HCT116 (cell line): Measurements from ENCODE around the gene PAK1. TPM values are rescaled to one million over a fixed set of nuclear protein-coding genes. Genes with fewer than 3 reads are reported as not detected.

Experiments
- ATAC-seq: fragments of 200-7000 bp; cut with Tn5 transposase; 2 replicates; pipeline ENCODE4 v1.9.1; 2020; ENCODE audit warnings: mild to moderate bottlenecking, moderate library complexity
- BruUV-seq: library from RNA; stranded (reverse); fragments of 400-500 nt; replicated peaks from 2 replicates; lab custom pipeline; 2021; lab: Mats Ljungman, UMichigan
- CTCF ChIA-PET: fragments of 300-600 bp; sonication (Branson Sonifier 250); formaldehyde crosslinking; loops from one replicate; lab custom pipeline; 2021; ENCODE audit warnings: antibody characterized with exemption; lab: Charles Lee
- POLR2A ChIA-PET: fragments of 300-600, 350-600 bp; sonication (Branson Sonifier 250); formaldehyde crosslinking; loops from one replicate; lab custom pipeline; 2021; ENCODE audit warnings: antibody characterized with exemption; lab: Charles Lee
- RAD21 ChIA-PET, 2 experiments: fragments of 300-600 bp; sonication (Branson Sonifier 250); formaldehyde crosslinking; loops; one replicate each; lab custom pipeline; 2023; ENCODE audit warnings: low total read pairs in 2 of 2; ENCODE audit not compliant: uncharacterized antibody in 2 of 2, unreplicated experiment in 2 of 2, low non-redundant PET in 1 of 2; lab: Charles Lee
- DNase-seq: peaks from one replicate; pipeline ENCODE4 v3.0.0-alpha.2; 2010; ENCODE audit warnings: low read depth, low spot score
- H2AFZ ChIP-seq: fragments of 200-600 bp; shearing (Covaris generic), sonication (generic); 2 replicates; pipeline ENCODE4 v1.6.1; 2017; ENCODE audit warnings: low read depth, mixed run types, mixed read lengths, antibody characterized with exemption, low read length; ENCODE audit not compliant: poor library complexity, severe bottlenecking
- H3K27ac ChIP-seq: 2 replicates; pipeline ENCODE4 v1.5.1; 2012; ENCODE audit warnings: low read depth, low read length
- H3K27me3 ChIP-seq: fragments of 200-600 bp; sonication (generic); 2 replicates; pipeline ENCODE4 v1.6.1; 2016; ENCODE audit warnings: mixed run types, low read length, mixed read lengths; ENCODE audit not compliant: insufficient read depth
- H3K36me3 ChIP-seq, 2 experiments: fragments of 200-500 bp in 1 of 2; fragments of 200-600 bp in 1 of 2; sonication (Bioruptor generic) in 1 of 2; sonication (generic) in 1 of 2; 2 replicates each; pipeline versions ENCODE4 v1.5.1 to v1.6.1; 2014 to 2016; ENCODE audit warnings: low read length in 2 of 2, inconsistent platforms in 1 of 2, mixed read lengths in 1 of 2, mixed run types in 1 of 2; ENCODE audit not compliant: insufficient read depth in 2 of 2, control insufficient read depth in 1 of 2
- H3K4me1 ChIP-seq, 2 experiments: fragments of 200-600 bp in 1 of 2; sonication (generic) in 1 of 2; 2 replicates each; pipeline versions ENCODE4 v1.5.1 to v1.6.1; 2012 to 2017; ENCODE audit warnings: low read length in 2 of 2, inconsistent platforms in 1 of 2, mild to moderate bottlenecking in 1 of 2, mixed read lengths in 1 of 2, mixed run types in 1 of 2, moderate library complexity in 1 of 2; ENCODE audit not compliant: insufficient read depth in 2 of 2, control insufficient read depth in 1 of 2
- H3K4me2 ChIP-seq: fragments of 200-600 bp; sonication (generic); 2 replicates; pipeline ENCODE4 v1.6.1; 2017; ENCODE audit warnings: mixed run types, low read length, mixed read lengths
- H3K4me3 ChIP-seq, 2 experiments: fragments of 200-600 bp in 1 of 2; sonication (generic) in 1 of 2; replicated peaks in 1 of 2; 2 replicates each; pipeline ENCODE4 v1.5.1; 2011 to 2016; ENCODE audit warnings: low read length in 2 of 2, control low read depth in 1 of 2, low read depth in 1 of 2, mild to moderate bottlenecking in 1 of 2, mixed read lengths in 1 of 2, mixed run types in 1 of 2
- H3K79me2 ChIP-seq: fragments of 200-600 bp; sonication (generic); 2 replicates; pipeline ENCODE4 v1.6.1; 2017; ENCODE audit warnings: mild to moderate bottlenecking, mixed run types, low read length, moderate library complexity, mixed read lengths; ENCODE audit not compliant: insufficient read depth
- H3K9ac ChIP-seq: fragments of 200-600 bp; sonication (generic); 2 replicates; pipeline ENCODE4 v1.6.1; 2016; ENCODE audit warnings: low read length, mixed read lengths
- H3K9me2 ChIP-seq: fragments of 200-600 bp; sonication (generic), shearing (Covaris generic); 2 replicates; pipeline ENCODE4 v1.6.1; 2017; ENCODE audit warnings: mixed run types, mild to moderate bottlenecking, moderate library complexity; ENCODE audit not compliant: insufficient read depth
- H3K9me3 ChIP-seq, 2 experiments: fragments of 200-500 bp in 1 of 2; fragments of 200-600 bp in 1 of 2; sonication (Bioruptor generic) in 1 of 2; sonication (generic) in 1 of 2; 2 replicates each; pipeline ENCODE4 v1.6.1; 2014 to 2017; ENCODE audit warnings: low read length in 2 of 2, mixed read lengths in 2 of 2, inconsistent platforms in 1 of 2, low read depth in 1 of 2, mild to moderate bottlenecking in 1 of 2, mixed run types in 1 of 2, moderate library complexity in 1 of 2; ENCODE audit not compliant: control insufficient read depth in 1 of 2, insufficient read depth in 1 of 2
- H4K20me1 ChIP-seq: fragments of 200-600 bp; sonication (generic), shearing (Covaris generic); 2 replicates; pipeline ENCODE4 v1.6.1; 2017; ENCODE audit warnings: mixed run types, mild to moderate bottlenecking, moderate library complexity; ENCODE audit not compliant: insufficient read depth
- ATF3 ChIP-seq: IDR thresholded peaks from 2 replicates; pipeline ENCODE4 v1.6.1; 2012
- CBX3 ChIP-seq: IDR thresholded peaks from 2 replicates; pipeline ENCODE4 v1.6.1; 2012; ENCODE audit warnings: low read depth
- CEBPB ChIP-seq: IDR thresholded peaks from 2 replicates; pipeline ENCODE4 v1.6.1; 2012; ENCODE audit warnings: low read depth
- ELF1 ChIP-seq: IDR thresholded peaks from 2 replicates; pipeline ENCODE4 v1.6.1; 2012; ENCODE audit warnings: low read depth, borderline replicate concordance
- EZH2 ChIP-seq: fragments of 200-600 bp; sonication (generic); IDR thresholded peaks from 2 replicates; pipeline ENCODE4 v1.6.1; 2017; ENCODE audit warnings: antibody characterized with exemption, mixed run types
- EZH2phosphoT487 ChIP-seq: fragments of 200-600 bp; IDR thresholded peaks from 2 replicates; pipeline ENCODE4 v1.6.1; 2018; ENCODE audit warnings: antibody characterized with exemption, borderline replicate concordance
- FOSL1 ChIP-seq: IDR thresholded peaks from 2 replicates; pipeline ENCODE4 v1.6.1; 2012; ENCODE audit warnings: low read depth
- JUND ChIP-seq: IDR thresholded peaks from 2 replicates; pipeline ENCODE4 v1.6.1; 2012
- POLR2A ChIP-seq: IDR thresholded peaks from 2 replicates; pipeline ENCODE4 v1.7.0; 2011; ENCODE audit warnings: borderline replicate concordance; ENCODE audit not compliant: insufficient read depth, insufficient read length; ENCODE audit errors: extremely low read depth
- POLR2AphosphoS5 ChIP-seq: IDR thresholded peaks from 2 replicates; pipeline ENCODE4 v1.6.1; 2011; ENCODE audit warnings: mild to moderate bottlenecking, low read depth, low read length, moderate library complexity
- RAD21 ChIP-seq: IDR thresholded peaks from 2 replicates; pipeline ENCODE4 v1.6.1; 2012; ENCODE audit warnings: low read depth, mild to moderate bottlenecking
- SIN3A ChIP-seq: IDR thresholded peaks from 2 replicates; pipeline ENCODE4 v1.6.1; 2012; ENCODE audit warnings: low read depth
- SP1 ChIP-seq: IDR thresholded peaks from 2 replicates; pipeline ENCODE4 v1.6.1; 2012; ENCODE audit warnings: low read depth
- TCF7L2 ChIP-seq: IDR thresholded peaks from 2 replicates; pipeline ENCODE4 v1.7.0; 2011; ENCODE audit warnings: borderline replicate concordance, inconsistent platforms; ENCODE audit not compliant: insufficient read depth, insufficient read length; ENCODE audit errors: extremely low read depth
- YY1 ChIP-seq: IDR thresholded peaks from 2 replicates; pipeline ENCODE4 v1.6.1; 2011; ENCODE audit warnings: low read length, low read depth, moderate library complexity, mild to moderate bottlenecking; ENCODE audit not compliant: insufficient replicate concordance; ENCODE audit errors: extremely low read depth
- ZBTB33 ChIP-seq: IDR thresholded peaks from 2 replicates; pipeline ENCODE4 v1.6.1; 2011; ENCODE audit warnings: mild to moderate bottlenecking, low read length, moderate library complexity; ENCODE audit not compliant: insufficient replicate concordance; ENCODE audit errors: extremely low read depth
- ZNF274 ChIP-seq: fragments of 200-500 bp; sonication (Bioruptor generic); IDR thresholded peaks from 2 replicates; pipeline ENCODE4 v1.6.1; 2014; ENCODE audit warnings: mild to moderate bottlenecking, low read depth, low read length, inconsistent platforms
- intact Hi-C: fragments of 100-400 bp; cut with micrococcal nuclease; formaldehyde crosslinking; loops from 2 replicates; pipeline ENCODE4 v1.10.0; 2022
- total RNA-seq: library from RNA; stranded (reverse); gene quantifications from one replicate; pipeline ENCODE4 v1.2.1, GENCODE V29; 2021; ENCODE audit not compliant: unreplicated experiment
- TF ChIP-seq, protein P1 (sequence below), 3 experiments: fragments of 200-600 bp in 1 of 3; sonication (generic) in 1 of 3; IDR thresholded peaks in 2 of 3; conservative IDR thresholded peaks in 1 of 3; 2 replicates each; pipeline ENCODE4 v1.5.1; 2012 to 2017; ENCODE audit warnings: low read depth in 2 of 3, low read length in 2 of 3, antibody characterized with exemption in 1 of 3, borderline replicate concordance in 1 of 3, control low read depth in 1 of 3, mild to moderate bottlenecking in 1 of 3, mixed read lengths in 1 of 3, mixed run types in 1 of 3, moderate library complexity in 1 of 3; ENCODE audit not compliant: insufficient read depth in 1 of 3

PAK1 gene
- total RNA-seq, 1 experiment from 2014 or later, result 56.1 TPM

- Histone ChIP-seq H4K20me1 (no peaks in the 10 kb centered on the region), H3K9me2 (no peaks in the 10 kb centered on the region), H3K27ac (no peak overlapping the region), H3K4me2 (no peak overlapping the region), H2AFZ (no peak overlapping the region), H3K79me2 (no peaks in the 10 kb centered on the region), H3K27me3 (no peaks in the 10 kb centered on the region), H3K4me1 (no peaks in the 10 kb centered on the region), H3K36me3 (peaks cover 0 to 8% of the 10 kb centered on the region in 2 experiments; a peak in 1 of 4 replicates), H3K9me3 (no peaks in the 10 kb centered on the region), H3K4me3 (no peak overlapping the region), H3K9ac (no peak overlapping the region)
- TF ChIP-seq RAD21, result no peak
- TF ChIP-seq, protein P1, sequence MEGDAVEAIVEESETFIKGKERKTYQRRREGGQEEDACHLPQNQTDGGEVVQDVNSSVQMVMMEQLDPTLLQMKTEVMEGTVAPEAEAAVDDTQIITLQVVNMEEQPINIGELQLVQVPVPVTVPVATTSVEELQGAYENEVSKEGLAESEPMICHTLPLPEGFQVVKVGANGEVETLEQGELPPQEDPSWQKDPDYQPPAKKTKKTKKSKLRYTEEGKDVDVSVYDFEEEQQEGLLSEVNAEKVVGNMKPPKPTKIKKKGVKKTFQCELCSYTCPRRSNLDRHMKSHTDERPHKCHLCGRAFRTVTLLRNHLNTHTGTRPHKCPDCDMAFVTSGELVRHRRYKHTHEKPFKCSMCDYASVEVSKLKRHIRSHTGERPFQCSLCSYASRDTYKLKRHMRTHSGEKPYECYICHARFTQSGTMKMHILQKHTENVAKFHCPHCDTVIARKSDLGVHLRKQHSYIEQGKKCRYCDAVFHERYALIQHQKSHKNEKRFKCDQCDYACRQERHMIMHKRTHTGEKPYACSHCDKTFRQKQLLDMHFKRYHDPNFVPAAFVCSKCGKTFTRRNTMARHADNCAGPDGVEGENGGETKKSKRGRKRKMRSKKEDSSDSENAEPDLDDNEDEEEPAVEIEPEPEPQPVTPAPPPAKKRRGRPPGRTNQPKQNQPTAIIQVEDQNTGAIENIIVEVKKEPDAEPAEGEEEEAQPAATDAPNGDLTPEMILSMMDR (IDR thresholded peaks at IDR 0.05 in 2 of 3, conservative IDR thresholded peaks at IDR 0.05 in 1 of 3; ENCODE audit: borderline replicate concordance in 1 of 3, insufficient read depth in 1 of 3, low read depth in 2 of 3, low read length in 2 of 3), result no peak
- no peak for TF ChIP-seq SIN3A
- no peak for TF ChIP-seq TCF7L2
- no peak for TF ChIP-seq POLR2A
- no peak for TF ChIP-seq ZNF274
- TF ChIP-seq EZH2phosphoT487, result no peak
- no peak for TF ChIP-seq ATF3
- TF ChIP-seq SP1, result no peak
- TF ChIP-seq ZBTB33, result no peak
- TF ChIP-seq YY1, result no peak
- TF ChIP-seq ELF1, result no peak
- TF ChIP-seq POLR2AphosphoS5, result no peak
- no peak for TF ChIP-seq CBX3
- TF ChIP-seq FOSL1, result no peak
- TF ChIP-seq CEBPB, result no peak
- TF ChIP-seq JUND, result no peak
- TF ChIP-seq EZH2, result no peak
- ChIA-PET CTCF (no interaction called here), POLR2A (no interaction called here), RAD21 (no interaction called here)
- BruUV-seq, result no TSS peak
- no peak for DNase-seq
- intact Hi-C loops, result no loop called here
- ATAC-seq, result no peak
These were observed 153.5 kb downstream of the PAK1 start for GRCh38 chr11:77320351-77320750.
